Vagina (tissue), 2 donors: ENCODE data around the gene PIM1. TPM values are rescaled to one million over a fixed set of nuclear protein-coding genes. Genes with fewer than 3 reads are reported as not detected.

Experiments
- DNase-seq, 2 donors: peaks; one replicate each; pipeline ENCODE4 v3.0.0-alpha.2; 2017; ENCODE audit errors: extremely low spot score in 2 of 2
- H3K27ac ChIP-seq: fragments of 200-600 bp; sonication (generic); one replicate; pipeline ENCODE4 v1.5.1; 2019
- H3K27me3 ChIP-seq: fragments of 200-600 bp; sonication (generic); one replicate; pipeline ENCODE4 v1.5.1; 2019
- H3K36me3 ChIP-seq, 2 donors: fragments of 200-600 bp; sonication (generic); one replicate each; pipeline ENCODE4 v1.5.1; 2017 to 2019
- H3K4me1 ChIP-seq: fragments of 200-600 bp; sonication (generic); one replicate; pipeline ENCODE4 v1.5.1; 2019
- H3K4me3 ChIP-seq, 2 donors: fragments of 200-600 bp; sonication (generic); 1 replicate in 1 of 2; 2 replicates in 1 of 2; pipeline ENCODE4 v1.5.1; 2016 to 2019
- H3K9me3 ChIP-seq: fragments of 200-600 bp; sonication (generic); one replicate; pipeline ENCODE4 v1.5.1; 2019
- CTCF ChIP-seq, 3 experiments: fragments of 450-650 bp in 2 of 3; fragments of 200-600 bp in 1 of 3; sonication (generic) in 1 of 3; IDR thresholded peaks; one replicate each; pipeline ENCODE4 v1.5.1; 2017 to 2019; ENCODE audit warnings: antibody characterized with exemption in 3 of 3, mild to moderate bottlenecking in 2 of 3, moderate library complexity in 2 of 3
- POLR2A ChIP-seq, 2 donors: fragments of 450-650 bp; IDR thresholded peaks; one replicate each; pipeline ENCODE4 v1.6.1; 2017; ENCODE audit warnings: antibody characterized with exemption in 2 of 2, mild to moderate bottlenecking in 2 of 2, moderate library complexity in 2 of 2
- POLR2AphosphoS5 ChIP-seq, 2 donors: sonication (generic); formaldehyde crosslinking; IDR thresholded peaks; one replicate each; pipeline ENCODE4 v1.9.0; 2017; ENCODE audit warnings: antibody characterized with exemption in 2 of 2, mild to moderate bottlenecking in 2 of 2, low read depth in 1 of 2; ENCODE audit not compliant: insufficient read depth in 1 of 2
- intact Hi-C: fragments of 100-400 bp; cut with DNase I; formaldehyde crosslinking; loops from one replicate; pipeline ENCODE4 v1.15.1; 2023
- total RNA-seq: library from RNA; depleted of rRNA; stranded (reverse); fragments of >200 nt; gene quantifications from one replicate; pipeline ENCODE4 v1.2.3, GENCODE V29; 2016

Gene PIM1
- 74.2 TPM for total RNA-seq

GRCh38 chr6:37169496-37170272, at the start of gene PIM1:
PIM1 (plus strand) TSS chr6:37170152; CDS start chr6:37170576, 424 bp downstream.
- TF ChIP-seq POLR2A (IDR thresholded peaks at IDR 0.05) (peak in 1 of 2 donors; percentile 93), POLR2AphosphoS5 (IDR thresholded peaks at IDR 0.05; ENCODE audit: insufficient read depth in 1 of 2, low read depth in 1 of 2) (peak; percentile 49 to 93), CTCF (IDR thresholded peaks at IDR 0.05) (peak in 1 of 3 experiments; percentile 18)
- peak within 1 kb of the TSS; percentile 91 to 93 for H3K4me3 ChIP-seq
- H3K27me3 ChIP-seq: no peaks in the 10 kb centered on the region
- H3K27ac ChIP-seq: peak within 1 kb of the TSS; percentile 97
- intact Hi-C loops: loop anchor here (1.0 to 5.0 kb wide), 3 partner anchors 25 to 119 kb away; no protein-coding TSS in a partner anchor
- DNase-seq: peak in 1 of 2 donors; percentile 98
- peaks cover 29% of the 10 kb centered on the region for H3K4me1 ChIP-seq
- H3K36me3 ChIP-seq: peaks cover 0 to 22% of the 10 kb centered on the region in 2 donors
- no peaks in the 10 kb centered on the region for H3K9me3 ChIP-seq

GRCh38 chr6:37121556-37121955, 48.4 kb upstream of the PIM1 start:
- Histone ChIP-seq H3K36me3 (no peaks in the 10 kb centered on the region), H3K4me3 (no peak overlapping the region), H3K27me3 (no peaks in the 10 kb centered on the region), H3K27ac (no peak overlapping the region), H3K9me3 (no peaks in the 10 kb centered on the region), H3K4me1 (no peaks in the 10 kb centered on the region)
- TF ChIP-seq POLR2A (IDR thresholded peaks at IDR 0.05) (no peak), POLR2AphosphoS5 (IDR thresholded peaks at IDR 0.05; ENCODE audit: insufficient read depth in 1 of 2, low read depth in 1 of 2) (no peak), CTCF (IDR thresholded peaks at IDR 0.05) (no peak)
- DNase-seq: no peak
- intact Hi-C loops: loop anchor here (10.0 kb wide), 1 partner anchor 613 kb away; no protein-coding TSS in a partner anchor

DNA sequence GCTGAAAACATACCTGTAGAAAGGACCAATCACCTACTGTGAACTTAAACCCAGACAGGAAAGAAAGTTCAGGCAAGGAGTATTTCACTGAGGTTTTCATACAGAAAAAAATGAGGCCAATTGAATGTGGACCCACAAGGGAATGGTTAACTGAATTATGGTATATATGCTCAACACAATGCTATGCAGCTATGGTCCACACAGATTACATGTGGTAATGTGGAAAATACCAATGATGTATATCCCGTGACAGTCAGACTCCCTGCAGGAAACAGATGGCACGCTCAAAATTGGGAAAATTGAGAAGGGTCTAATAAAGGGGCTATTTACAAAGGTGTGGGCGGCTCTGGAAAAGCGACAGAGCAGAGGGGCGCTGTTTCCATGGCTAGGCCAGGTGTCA, 47.1 kb upstream of the PIM1 start:
- H3K27ac ChIP-seq: no peak overlapping the region
- no peaks in the 10 kb centered on the region for H3K4me1 ChIP-seq
- H3K4me3 ChIP-seq: no peak overlapping the region
- no peak for DNase-seq
- intact Hi-C loops: loop anchor here (10.0 kb wide), 1 partner anchor 612 kb away; no protein-coding TSS in a partner anchor
- H3K9me3 ChIP-seq: no peaks in the 10 kb centered on the region
- H3K27me3 ChIP-seq: no peaks in the 10 kb centered on the region
- no peaks in the 10 kb centered on the region for H3K36me3 ChIP-seq
- TF ChIP-seq POLR2AphosphoS5 (IDR thresholded peaks at IDR 0.05; ENCODE audit: insufficient read depth in 1 of 2, low read depth in 1 of 2) (no peak), CTCF (IDR thresholded peaks at IDR 0.05) (no peak), POLR2A (IDR thresholded peaks at IDR 0.05) (no peak)

- no peaks in the 10 kb centered on the region for H3K9me3 ChIP-seq
- no peak overlapping the region for H3K27ac ChIP-seq
- TF ChIP-seq POLR2A (IDR thresholded peaks at IDR 0.05) (no peak), CTCF (IDR thresholded peaks at IDR 0.05) (no peak), POLR2AphosphoS5 (IDR thresholded peaks at IDR 0.05; ENCODE audit: insufficient read depth in 1 of 2, low read depth in 1 of 2) (no peak)
- DNase-seq: no peak
- H3K27me3 ChIP-seq: no peaks in the 10 kb centered on the region
- H3K36me3 ChIP-seq: no peaks in the 10 kb centered on the region
- H3K4me3 ChIP-seq: no peak overlapping the region
- no peaks in the 10 kb centered on the region for H3K4me1 ChIP-seq
- intact Hi-C loops: loop anchor here (10.0 kb wide), 1 partner anchor 611 kb away; no protein-coding TSS in a partner anchor
Observed at GRCh38 chr6:37123957-37124729, 45.8 kb upstream of the PIM1 start.
